ENCODE measurements around the gene TRAF2. TPM values are rescaled to one million over a fixed set of nuclear protein-coding genes. Genes with fewer than 3 reads are reported as not detected.

Gene TRAF2
- total and polyA plus RNA-seq, 2 donors, result 12.8 to 18.8 TPM

GRCh38 chr9:136901516-136902258 is 15.4 kb downstream of the TRAF2 start:
- WGBS, result 77% methylated on average over 20 of the region's 20 CpGs
- Histone ChIP-seq H3K4me1 (ENCODE audit: control insufficient read depth in 2 of 2, insufficient read depth in 2 of 2, low read length in 2 of 2) (peaks cover 0 to 26% of the 10 kb centered on the region in 2 donors), H3K27me3 (ENCODE audit: control insufficient read depth in 2 of 2, insufficient read depth in 1 of 2, low read length in 1 of 2) (no peaks in the 10 kb centered on the region), H3K4me3 (ENCODE audit: low read length in 2 of 2) (no peak overlapping the region), H3K9me3 (ENCODE audit: control insufficient read depth in 2 of 2, insufficient read depth in 1 of 2, low read length in 1 of 2) (peaks cover 0 to 2% of the 10 kb centered on the region in 2 donors), H3K36me3 (ENCODE audit: control insufficient read depth in 2 of 2, insufficient read depth in 2 of 2, low read length in 1 of 2) (peaks cover 69% of the 10 kb centered on the region in 2 donors), H3K27ac (ENCODE audit: low read depth in 1 of 2, low read length in 1 of 2) (peak overlapping the region; percentile 84 to 88)
- peak in 2 of 9 donors; percentile 11 to 56 for DNase-seq (ENCODE audit: low read depth in 6 of 9, low spot score in 9 of 9)

DNA sequence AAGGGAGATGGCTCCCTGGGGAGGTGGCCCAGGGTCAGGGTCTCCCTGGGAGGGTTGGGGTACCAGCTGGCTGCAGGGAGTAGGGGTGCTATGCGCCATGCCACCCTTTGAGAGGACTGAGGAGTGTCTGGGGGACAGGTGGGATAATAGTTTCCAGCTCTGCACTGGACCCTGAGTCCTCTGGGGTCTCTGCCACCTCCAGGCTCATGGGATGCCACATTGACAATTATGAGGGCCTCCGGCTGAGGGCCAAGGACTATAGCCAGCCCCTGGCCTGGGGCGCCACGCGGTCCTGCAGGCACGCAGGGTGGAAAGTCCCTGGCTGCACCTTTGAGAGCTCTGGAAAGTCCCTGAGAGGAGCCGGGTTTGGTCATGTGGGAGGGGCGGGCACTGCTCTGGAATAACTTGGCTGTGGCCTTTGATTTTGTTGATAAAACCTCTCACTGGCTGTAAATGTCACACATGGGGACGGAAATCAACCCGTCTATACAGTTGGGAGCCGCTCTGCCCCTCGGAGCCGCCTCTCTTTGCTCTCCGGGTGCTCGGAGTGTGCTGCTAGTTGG is 16.0 kb downstream of the TRAF2 start:
- peaks cover 72 to 75% of the 10 kb centered on the region in 2 donors for H3K36me3 ChIP-seq (ENCODE audit: control insufficient read depth in 2 of 2, insufficient read depth in 2 of 2, low read length in 1 of 2)
- H3K4me3 ChIP-seq (ENCODE audit: low read length in 2 of 2), result no peak overlapping the region
- DNase-seq (ENCODE audit: low read depth in 6 of 9, low spot score in 9 of 9), result peak in 2 of 9 donors; percentile 21 to 48
- WGBS, result 87% methylated on average over 15 of the region's 15 CpGs
- H3K27me3 ChIP-seq (ENCODE audit: control insufficient read depth in 2 of 2, insufficient read depth in 1 of 2, low read length in 1 of 2), result no peaks in the 10 kb centered on the region
- H3K4me1 ChIP-seq (ENCODE audit: control insufficient read depth in 2 of 2, insufficient read depth in 2 of 2, low read length in 2 of 2), result peaks cover 0 to 26% of the 10 kb centered on the region in 2 donors
- H3K9me3 ChIP-seq (ENCODE audit: control insufficient read depth in 2 of 2, insufficient read depth in 1 of 2, low read length in 1 of 2), result no peaks in the 10 kb centered on the region
- peak overlapping the region; percentile 84 to 88 for H3K27ac ChIP-seq (ENCODE audit: low read depth in 1 of 2, low read length in 1 of 2)

- WGBS, result 91% methylated on average over 12 of the region's 12 CpGs
- H3K4me1 ChIP-seq (ENCODE audit: control insufficient read depth in 2 of 2, insufficient read depth in 2 of 2, low read length in 2 of 2), result peaks cover 0 to 26% of the 10 kb centered on the region in 2 donors
- H3K36me3 ChIP-seq (ENCODE audit: control insufficient read depth in 2 of 2, insufficient read depth in 2 of 2, low read length in 1 of 2), result peaks cover 76 to 83% of the 10 kb centered on the region in 2 donors
- no peak overlapping the region for H3K4me3 ChIP-seq (ENCODE audit: low read length in 2 of 2)
- peak overlapping the region; percentile 82 to 84 for H3K27ac ChIP-seq (ENCODE audit: low read depth in 1 of 2, low read length in 1 of 2)
- DNase-seq (ENCODE audit: low read depth in 6 of 9, low spot score in 9 of 9), result no peak
- no peaks in the 10 kb centered on the region for H3K9me3 ChIP-seq (ENCODE audit: control insufficient read depth in 2 of 2, insufficient read depth in 1 of 2, low read length in 1 of 2)
- H3K27me3 ChIP-seq (ENCODE audit: control insufficient read depth in 2 of 2, insufficient read depth in 1 of 2, low read length in 1 of 2), result no peaks in the 10 kb centered on the region
Measured at GRCh38 chr9:136903041-136903554, 16.8 kb downstream of the TRAF2 start.

- Histone ChIP-seq H3K36me3 (ENCODE audit: control insufficient read depth in 2 of 2, insufficient read depth in 2 of 2, low read length in 1 of 2) (peaks cover 71 to 74% of the 10 kb centered on the region in 2 donors), H3K4me3 (ENCODE audit: low read length in 2 of 2) (no peak overlapping the region), H3K27me3 (ENCODE audit: control insufficient read depth in 2 of 2, insufficient read depth in 1 of 2, low read length in 1 of 2) (no peaks in the 10 kb centered on the region), H3K4me1 (ENCODE audit: control insufficient read depth in 2 of 2, insufficient read depth in 2 of 2, low read length in 2 of 2) (peaks cover 0 to 23% of the 10 kb centered on the region in 2 donors), H3K27ac (ENCODE audit: low read depth in 1 of 2, low read length in 1 of 2) (no peak overlapping the region), H3K9me3 (ENCODE audit: control insufficient read depth in 2 of 2, insufficient read depth in 1 of 2, low read length in 1 of 2) (no peaks in the 10 kb centered on the region)
- 96% methylated on average over 4 of the region's 4 CpGs for WGBS
- DNase-seq (ENCODE audit: low read depth in 6 of 9, low spot score in 9 of 9), result no peak
Measured at GRCh38 chr9:136906266-136906665, 19.9 kb downstream of the TRAF2 start.

DNA sequence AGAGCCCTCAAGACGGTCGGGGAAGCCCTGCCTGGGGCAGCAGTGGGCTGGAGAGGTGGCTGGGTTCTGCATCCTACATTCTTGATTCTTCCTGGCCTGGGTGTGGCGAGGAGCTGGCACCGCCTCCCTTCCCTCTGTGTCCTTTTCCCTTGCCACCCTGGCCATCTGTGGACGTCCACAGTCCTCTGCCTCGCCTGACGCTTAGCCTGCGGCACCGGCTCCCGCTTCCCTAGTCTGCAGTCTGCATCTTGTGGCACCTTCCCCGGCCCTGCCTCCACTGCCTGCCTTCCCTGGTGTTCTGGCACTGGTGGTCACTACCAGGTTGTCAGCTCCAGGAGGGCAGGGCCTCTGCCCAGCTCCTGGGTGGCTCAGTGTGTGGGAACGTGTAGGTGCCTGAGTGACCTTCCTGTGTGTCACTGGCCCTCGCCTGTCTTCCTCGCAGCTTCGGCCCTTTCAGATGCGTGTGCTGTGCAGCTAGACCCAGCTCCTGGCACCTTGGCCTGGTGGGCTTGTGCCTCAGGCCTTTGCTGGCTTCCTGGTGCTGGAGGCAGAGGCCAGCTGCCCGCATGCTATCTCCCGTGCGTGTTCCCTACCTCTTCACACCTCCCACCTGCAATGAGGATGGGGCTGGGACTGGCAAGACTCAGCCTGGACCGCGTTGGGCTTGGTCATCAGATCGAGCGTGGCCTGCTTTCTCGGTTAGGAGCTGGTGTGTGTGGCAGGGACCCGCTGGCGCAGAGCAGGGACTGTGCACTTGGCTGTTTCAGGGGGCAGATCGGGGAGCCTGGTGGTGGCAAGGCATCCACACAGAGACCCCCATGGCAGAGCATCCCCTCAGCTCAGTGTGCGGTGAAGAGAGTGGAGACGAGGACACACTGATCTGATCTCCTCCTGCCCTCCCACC is 20.9 kb downstream of the TRAF2 start:
- H3K4me3 ChIP-seq (ENCODE audit: low read length in 2 of 2), result no peak overlapping the region
- H3K4me1 ChIP-seq (ENCODE audit: control insufficient read depth in 2 of 2, insufficient read depth in 2 of 2, low read length in 2 of 2), result peaks cover 0 to 13% of the 10 kb centered on the region in 2 donors
- H3K9me3 ChIP-seq (ENCODE audit: control insufficient read depth in 2 of 2, insufficient read depth in 1 of 2, low read length in 1 of 2), result no peaks in the 10 kb centered on the region
- no peaks in the 10 kb centered on the region for H3K27me3 ChIP-seq (ENCODE audit: control insufficient read depth in 2 of 2, insufficient read depth in 1 of 2, low read length in 1 of 2)
- DNase-seq (ENCODE audit: low read depth in 6 of 9, low spot score in 9 of 9), result no peak
- WGBS, result 98% methylated on average over 29 of the region's 29 CpGs
- peaks cover 61 to 64% of the 10 kb centered on the region in 2 donors for H3K36me3 ChIP-seq (ENCODE audit: control insufficient read depth in 2 of 2, insufficient read depth in 2 of 2, low read length in 1 of 2)
- H3K27ac ChIP-seq (ENCODE audit: low read depth in 1 of 2, low read length in 1 of 2), result no peak overlapping the region

GRCh38 chr9:136910197-136910900 is 24.0 kb downstream of the TRAF2 start:
- DNase-seq (ENCODE audit: low read depth in 6 of 9, low spot score in 9 of 9), result no peak
- Histone ChIP-seq H3K27ac (ENCODE audit: low read depth in 1 of 2, low read length in 1 of 2) (no peak overlapping the region), H3K4me3 (ENCODE audit: low read length in 2 of 2) (no peak overlapping the region), H3K27me3 (ENCODE audit: control insufficient read depth in 2 of 2, insufficient read depth in 1 of 2, low read length in 1 of 2) (no peaks in the 10 kb centered on the region), H3K4me1 (ENCODE audit: control insufficient read depth in 2 of 2, insufficient read depth in 2 of 2, low read length in 2 of 2) (no peaks in the 10 kb centered on the region), H3K9me3 (ENCODE audit: control insufficient read depth in 2 of 2, insufficient read depth in 1 of 2, low read length in 1 of 2) (no peaks in the 10 kb centered on the region), H3K36me3 (ENCODE audit: control insufficient read depth in 2 of 2, insufficient read depth in 2 of 2, low read length in 1 of 2) (peaks cover 61 to 69% of the 10 kb centered on the region in 2 donors)
- 97% methylated on average over 12 of the region's 12 CpGs for WGBS

DNA sequence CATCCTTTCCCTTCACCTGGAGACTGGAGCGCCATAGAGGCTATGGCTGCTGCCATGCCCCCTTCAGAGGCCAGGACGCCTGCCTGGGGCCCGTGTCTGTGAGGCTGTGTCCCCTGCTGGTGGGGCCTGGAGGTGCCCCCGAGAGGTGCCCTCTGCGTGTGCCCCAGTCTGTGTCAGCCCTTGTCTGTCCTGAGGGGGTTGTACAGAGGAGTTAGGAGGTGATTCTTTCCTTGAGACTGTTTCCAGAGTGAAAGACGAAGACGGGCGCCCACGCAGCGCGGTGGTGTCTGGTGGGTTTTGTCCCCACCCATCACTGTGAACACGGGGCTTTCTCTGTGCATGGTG is 24.6 kb downstream of the TRAF2 start:
- H3K9me3 ChIP-seq (ENCODE audit: control insufficient read depth in 2 of 2, insufficient read depth in 1 of 2, low read length in 1 of 2), result no peaks in the 10 kb centered on the region
- H3K4me3 ChIP-seq (ENCODE audit: low read length in 2 of 2), result no peak overlapping the region
- H3K36me3 ChIP-seq (ENCODE audit: control insufficient read depth in 2 of 2, insufficient read depth in 2 of 2, low read length in 1 of 2), result peaks cover 63 to 71% of the 10 kb centered on the region in 2 donors
- WGBS, result 95% methylated on average over 12 of the region's 12 CpGs
- H3K27ac ChIP-seq (ENCODE audit: low read depth in 1 of 2, low read length in 1 of 2), result no peak overlapping the region
- no peaks in the 10 kb centered on the region for H3K27me3 ChIP-seq (ENCODE audit: control insufficient read depth in 2 of 2, insufficient read depth in 1 of 2, low read length in 1 of 2)
- no peaks in the 10 kb centered on the region for H3K4me1 ChIP-seq (ENCODE audit: control insufficient read depth in 2 of 2, insufficient read depth in 2 of 2, low read length in 2 of 2)
- DNase-seq (ENCODE audit: low read depth in 6 of 9, low spot score in 9 of 9), result no peak

- H3K27ac ChIP-seq (ENCODE audit: low read depth in 1 of 2, low read length in 1 of 2), result no peak overlapping the region
- DNase-seq (ENCODE audit: low read depth in 6 of 9, low spot score in 9 of 9), result no peak
- WGBS, result 98% methylated on average over 17 of the region's 17 CpGs
Measured at GRCh38 chr9:136913701-136914438, 27.6 kb downstream of the TRAF2 start.

More at GRCh38 chr9:136913701-136914438, 27.6 kb downstream of the TRAF2 start:
- Histone ChIP-seq H3K9me3 (ENCODE audit: control insufficient read depth in 2 of 2, insufficient read depth in 1 of 2, low read length in 1 of 2) (no peaks in the 10 kb centered on the region), H3K4me3 (ENCODE audit: low read length in 2 of 2) (no peak overlapping the region), H3K27me3 (ENCODE audit: control insufficient read depth in 2 of 2, insufficient read depth in 1 of 2, low read length in 1 of 2) (no peaks in the 10 kb centered on the region), H3K4me1 (ENCODE audit: control insufficient read depth in 2 of 2, insufficient read depth in 2 of 2, low read length in 2 of 2) (no peaks in the 10 kb centered on the region), H3K36me3 (ENCODE audit: control insufficient read depth in 2 of 2, insufficient read depth in 2 of 2, low read length in 1 of 2) (peaks cover 57 to 68% of the 10 kb centered on the region in 2 donors)

Data from thymus (tissue), 11 donors.